ENCODE results near the gene LTB4R. TPM values are rescaled to one million over a fixed set of nuclear protein-coding genes. Genes with fewer than 3 reads are reported as not detected.

Gene LTB4R
- polyA plus RNA-seq, 3 donors: 5.0 to 7.2 (median 5.7) TPM

DNA sequence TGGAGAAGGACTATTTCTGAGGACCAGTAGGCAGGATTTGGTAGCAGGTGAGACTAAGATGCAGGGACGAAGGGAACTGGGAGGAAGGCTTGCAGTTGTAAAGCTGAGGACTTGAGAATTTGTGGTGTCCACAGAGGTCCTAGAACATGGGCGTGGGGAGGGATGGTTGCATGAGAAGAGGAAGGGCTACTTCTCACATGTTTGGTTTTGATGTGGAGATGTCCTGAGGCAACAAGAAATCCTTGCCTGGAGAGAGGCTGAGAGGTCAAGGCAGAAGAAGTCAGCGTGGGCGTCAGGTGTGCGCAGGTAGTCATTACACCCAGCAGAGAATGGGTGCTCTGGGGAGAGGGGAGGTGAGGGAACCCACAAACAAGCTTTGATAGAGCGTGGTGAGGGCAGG is 34.2 kb upstream of the LTB4R start:
- no peak for DNase-seq

DNA sequence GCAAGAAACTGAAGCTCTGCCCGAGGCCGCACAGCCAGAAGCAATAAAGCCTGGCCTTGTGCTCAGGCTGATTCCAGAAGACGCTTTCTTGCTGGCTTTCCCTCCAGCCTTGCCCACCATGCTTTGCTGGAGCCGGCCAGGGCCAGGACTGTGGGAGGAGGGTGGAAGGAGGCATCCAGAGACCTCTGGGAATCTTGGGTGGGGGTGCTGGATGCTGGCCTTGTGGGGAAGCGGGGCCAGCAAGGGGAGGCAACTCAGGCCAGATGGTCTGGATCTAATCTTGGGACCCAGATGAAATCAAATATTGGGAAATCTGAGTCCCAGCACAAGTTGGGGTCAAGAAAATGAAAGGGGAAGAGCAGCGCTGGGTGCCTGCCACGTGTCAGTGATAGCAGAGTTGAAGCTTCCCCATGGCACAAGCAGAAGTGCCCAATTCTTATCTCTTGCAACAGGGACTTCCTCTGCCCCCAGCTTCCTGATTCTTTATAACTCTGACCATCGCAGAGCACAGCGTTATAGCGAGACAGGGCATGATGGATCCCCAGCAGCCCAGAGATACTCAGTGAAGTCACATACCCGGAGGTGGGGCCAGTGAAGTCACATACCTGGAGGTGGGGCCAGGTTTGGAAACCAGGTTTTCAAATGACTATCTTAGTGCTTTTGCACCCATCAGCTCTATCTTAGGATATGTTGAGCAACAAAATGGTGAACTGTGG is 33.5 kb upstream of the LTB4R start:
- no peak for DNase-seq

DNA sequence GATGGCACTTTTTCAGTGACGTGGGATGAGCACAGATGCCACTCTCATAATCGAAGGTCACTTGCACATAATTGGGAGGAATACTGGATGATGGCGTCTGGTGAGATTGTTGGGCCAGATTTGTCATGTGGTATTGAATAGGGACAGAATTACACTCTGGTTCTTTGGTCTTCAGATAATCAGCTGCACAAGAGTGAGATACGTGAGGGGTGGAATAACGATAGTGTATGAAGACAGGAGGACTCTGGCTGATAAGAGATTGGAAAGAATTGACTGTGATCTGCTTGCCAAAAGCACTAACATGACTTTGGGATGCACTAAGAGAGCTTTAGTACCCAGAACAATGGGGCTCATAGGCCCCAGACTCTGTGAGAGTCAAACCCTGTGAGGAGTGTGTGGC is 32.9 kb upstream of the LTB4R start:
- no peak for DNase-seq

DNA sequence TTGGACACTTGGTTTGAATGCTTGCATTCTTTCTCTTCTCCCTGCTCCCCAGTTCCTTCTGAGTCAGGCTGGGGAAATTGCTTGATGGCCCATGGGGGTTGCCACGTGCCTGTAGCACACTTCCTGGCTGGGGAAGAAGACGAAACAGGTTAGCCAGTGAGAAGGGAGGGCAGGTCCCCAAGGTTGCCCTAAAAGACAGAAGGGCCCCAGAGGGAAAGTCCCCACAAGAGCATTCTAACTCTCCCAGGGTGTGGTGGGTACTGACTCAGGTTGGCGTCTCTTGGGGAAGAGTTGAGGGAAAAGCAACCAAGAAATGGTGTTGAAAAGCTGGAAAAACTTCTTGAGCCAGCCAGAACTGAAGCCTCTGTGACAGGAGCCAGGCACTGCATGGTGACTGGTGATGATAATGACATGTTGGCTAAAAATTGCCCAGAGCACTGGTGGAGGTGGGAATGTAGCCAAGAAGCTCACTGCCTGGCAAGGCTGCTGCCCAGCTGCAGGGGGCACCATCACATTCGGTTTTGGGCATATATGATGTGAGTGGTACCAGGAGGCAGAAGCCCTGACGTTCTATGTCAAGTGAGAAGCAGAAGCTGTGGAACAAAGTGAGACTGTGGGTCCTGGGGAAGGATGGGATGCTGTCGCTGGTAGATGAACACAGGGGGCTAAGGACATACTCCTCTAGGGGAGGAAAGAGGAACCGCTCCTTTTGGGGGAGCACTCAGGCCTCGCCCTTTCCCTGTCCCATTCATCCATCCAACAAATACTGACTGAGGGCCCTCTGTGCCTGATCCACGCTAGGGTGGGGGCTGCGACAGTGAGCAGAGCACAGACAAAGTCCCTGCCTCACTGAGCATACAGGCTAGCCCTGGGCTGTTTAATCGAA is 31.8 kb upstream of the LTB4R start:
- DNase-seq: no peak

DNA sequence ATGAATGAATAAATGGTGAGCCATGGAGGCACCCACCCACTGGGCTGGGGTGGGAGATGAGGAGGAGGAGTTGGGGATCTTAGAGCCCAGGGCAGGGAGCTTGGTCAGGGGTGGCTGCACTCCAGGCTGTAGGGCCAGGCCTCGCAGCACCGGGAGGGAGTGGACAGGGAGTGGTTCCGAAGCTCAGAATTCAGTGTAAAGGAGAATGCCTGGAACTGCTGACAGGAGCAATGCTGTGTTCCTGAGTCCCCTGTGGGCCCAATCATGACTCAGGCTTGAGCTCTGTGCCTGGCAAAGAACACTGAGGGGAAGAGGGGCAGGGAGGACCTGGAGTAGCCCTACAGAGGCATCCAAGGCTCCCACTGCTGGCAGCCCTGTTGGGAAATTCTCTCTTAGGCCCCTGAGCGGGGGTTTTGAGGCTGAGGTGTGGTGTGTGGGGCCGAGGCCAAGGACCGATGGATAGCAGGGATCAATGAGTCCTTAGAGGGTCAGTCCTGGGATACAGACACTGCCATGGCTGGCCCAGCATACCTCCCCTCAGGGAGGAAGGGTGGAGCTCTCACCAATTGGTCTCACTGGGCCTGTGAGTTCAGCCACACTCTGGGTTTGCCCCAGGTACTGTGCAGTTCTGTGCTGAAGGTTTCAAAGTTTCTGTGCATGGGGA is 30.4 kb upstream of the LTB4R start:
- DNase-seq: no peak

DNA sequence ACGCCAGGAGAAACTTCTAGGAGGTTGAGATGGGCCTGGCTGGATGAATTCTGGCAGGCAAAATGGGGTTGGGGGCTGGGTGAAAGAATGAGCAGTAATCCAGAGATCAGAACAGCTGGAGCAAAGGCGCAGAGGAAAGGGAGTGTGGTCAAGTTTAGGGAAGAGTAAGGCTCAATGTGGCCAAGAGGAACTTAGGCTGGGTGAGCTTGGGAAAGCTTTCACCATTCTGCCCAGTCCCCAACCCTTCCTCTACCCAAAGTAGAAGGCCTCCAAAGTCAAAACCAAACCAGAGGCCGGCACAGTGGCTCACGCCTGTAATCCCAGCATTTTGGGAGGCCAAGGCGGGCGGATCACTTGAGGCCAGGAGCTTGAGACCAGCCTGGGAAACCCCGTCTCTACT is 29.7 kb upstream of the LTB4R start:
- DNase-seq: no peak

DNA sequence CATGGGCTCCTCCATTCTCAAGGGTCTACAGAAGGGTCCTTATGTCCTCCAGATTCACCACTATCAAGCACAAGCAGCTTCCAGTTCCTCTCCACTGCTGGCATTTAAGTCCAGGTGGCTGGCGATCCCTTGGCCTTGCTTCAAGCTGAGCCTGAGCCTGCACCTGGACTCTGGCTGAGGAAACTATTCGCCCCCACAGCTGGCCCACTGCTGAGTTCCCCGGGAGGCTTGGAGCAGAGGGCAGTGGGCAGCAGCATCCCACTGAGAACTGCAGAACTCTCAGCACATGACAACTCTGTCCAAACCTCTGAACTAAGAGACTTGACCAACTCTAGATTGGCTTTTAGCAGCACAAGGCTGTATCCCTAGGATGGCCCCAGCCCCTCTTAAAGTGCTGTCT is 28.6 kb upstream of the LTB4R start:
- DNase-seq: no peak

DNA sequence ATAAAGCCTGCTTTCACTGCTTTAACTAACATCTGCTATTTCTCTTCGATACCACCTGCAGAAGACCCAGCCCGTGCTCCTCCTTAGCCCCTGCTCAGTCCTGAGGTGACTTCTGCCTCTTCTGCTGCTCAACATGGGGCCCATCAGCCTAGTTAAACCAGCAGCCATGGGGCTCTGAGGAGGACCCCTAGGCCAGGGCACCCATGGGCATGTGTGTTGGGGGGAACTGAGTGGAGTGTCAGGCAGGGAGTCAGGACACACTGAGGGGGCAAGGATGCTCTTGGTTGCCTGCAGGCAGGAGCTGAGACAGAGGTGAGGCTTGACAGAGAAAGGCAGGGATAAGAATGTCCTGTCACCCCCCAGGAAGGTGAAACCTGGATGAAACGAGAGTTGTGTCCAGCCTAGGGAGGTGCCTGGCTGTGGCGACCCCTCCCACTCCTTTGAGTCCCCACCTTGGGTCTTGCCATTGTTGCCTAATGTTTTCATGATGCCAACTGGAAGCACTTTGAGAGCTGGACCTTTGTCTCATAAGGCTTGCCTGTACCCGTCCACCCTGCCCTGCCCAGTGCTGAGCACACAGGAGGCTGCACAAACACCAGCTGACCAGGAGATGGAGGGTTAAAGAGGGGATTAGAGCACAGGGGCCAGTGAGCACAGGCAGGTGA is 27.4 kb upstream of the LTB4R start:
- DNase-seq: no peak

DNA sequence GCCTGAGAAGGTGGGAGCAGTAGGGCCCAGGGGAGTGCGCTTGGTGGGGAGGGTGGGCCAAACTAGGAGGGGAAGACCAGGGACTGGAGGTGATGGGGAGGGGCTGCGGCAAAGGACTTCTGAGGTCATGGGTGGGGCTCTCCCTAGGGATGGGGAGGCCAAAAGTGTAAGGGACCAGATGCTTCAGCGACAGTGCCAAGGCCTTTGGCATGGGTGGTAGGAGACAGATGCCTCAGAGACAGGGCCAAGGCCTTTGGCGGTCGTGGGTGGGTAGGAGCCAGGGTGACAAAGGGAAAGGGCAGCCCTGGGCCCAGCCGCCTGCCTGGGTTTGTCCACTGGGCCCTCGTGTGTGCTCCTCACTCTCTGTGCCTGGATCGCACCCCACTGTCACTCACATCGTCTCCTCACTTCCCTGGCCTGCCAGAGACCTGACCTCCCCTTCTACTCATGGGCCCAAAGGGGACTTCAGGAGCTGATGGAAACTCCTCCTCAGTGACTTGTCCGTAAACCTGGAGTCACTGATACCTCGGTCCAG is 26.7 kb upstream of the LTB4R start:
- DNase-seq: no peak

DNA sequence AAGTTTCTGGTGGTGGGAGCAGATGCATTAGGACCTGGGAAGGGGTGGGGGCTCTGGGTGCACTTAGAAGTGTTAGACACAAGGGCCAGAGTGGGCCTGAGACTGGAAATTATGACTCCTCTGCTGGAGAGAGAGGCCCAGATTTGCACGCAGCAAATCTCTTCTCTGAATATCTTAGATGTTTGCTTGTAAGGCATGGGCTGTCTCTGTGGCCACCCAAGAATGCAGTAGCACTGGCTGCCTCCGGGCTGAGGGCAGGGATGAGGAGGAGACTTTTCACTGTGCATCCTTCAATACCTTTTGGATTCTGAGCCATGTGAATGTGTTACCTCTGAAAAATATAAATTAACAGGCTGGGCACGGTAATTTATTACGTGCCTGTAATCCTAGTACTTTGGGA is 26.0 kb upstream of the LTB4R start:
- DNase-seq: no peak

DNA sequence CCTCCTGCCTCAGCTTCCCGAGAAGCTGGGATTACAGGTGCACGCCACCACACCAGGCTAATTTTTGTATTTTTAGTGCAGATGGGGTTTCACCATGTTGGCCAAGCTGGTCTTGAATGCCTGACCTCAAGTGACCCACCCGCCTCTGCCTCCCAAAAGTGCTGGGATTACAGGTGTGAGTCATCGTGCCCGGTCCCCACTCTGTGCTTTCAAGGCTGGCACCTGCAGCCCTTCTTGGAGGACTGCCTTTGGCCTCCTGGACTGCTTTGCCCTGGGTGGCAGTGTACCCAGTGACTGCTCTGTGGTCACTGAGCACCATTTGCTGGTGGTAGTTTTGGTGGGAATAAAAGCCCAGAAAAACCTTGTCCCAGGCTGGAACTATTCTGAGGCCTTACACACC is 24.3 kb upstream of the LTB4R start:
- no peak for DNase-seq

DNA sequence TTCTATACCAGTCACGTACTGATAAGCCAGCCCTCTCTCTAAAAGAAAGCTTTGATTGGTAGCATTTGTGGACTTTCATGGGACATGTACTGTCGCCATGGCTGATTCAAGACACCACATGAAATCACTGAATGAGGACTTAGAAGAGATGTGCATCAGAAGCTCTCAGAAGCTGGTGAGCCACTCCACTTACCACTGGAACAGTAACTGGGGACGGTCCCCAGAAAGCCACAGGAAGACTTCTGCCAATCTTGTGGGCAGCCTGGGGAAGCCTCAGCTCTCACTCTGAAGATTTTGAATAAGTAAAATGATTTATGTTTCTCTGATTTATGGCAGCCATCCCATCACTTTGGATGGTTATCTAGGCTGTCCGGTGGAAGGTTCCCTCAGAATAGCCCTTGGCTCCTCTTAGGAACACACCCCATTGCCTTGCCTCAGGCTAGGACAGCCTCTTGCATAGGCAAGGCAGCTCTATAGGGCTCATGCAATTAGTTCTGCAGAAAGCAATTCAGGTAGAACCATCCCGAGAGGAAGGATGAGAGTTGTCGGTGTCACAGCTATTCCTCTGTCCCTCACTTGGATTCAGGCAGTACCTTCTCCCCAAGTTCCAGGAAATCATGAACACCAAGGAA is 21.5 kb upstream of the LTB4R start:
- DNase-seq: no peak

DNA sequence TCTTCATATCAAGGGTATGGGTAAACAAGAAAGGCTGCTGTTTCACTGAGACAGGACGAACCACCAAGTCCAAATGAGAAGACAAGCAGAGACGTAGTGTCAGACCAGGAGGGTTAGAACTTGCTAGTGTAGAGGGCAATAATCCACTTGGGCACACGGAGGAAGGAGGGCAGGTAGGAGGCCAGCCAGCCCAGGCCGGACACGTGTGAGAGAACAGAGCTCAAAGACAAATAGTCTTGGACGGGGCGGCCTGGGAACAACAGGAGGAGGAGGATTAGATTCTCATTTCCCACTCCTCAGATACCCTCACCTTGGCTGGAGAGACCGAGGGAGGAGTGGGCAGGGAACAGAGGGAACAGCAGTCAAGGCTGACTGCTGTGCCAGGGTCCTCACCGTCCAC is 20.6 kb upstream of the LTB4R start:
- DNase-seq: no peak

DNA sequence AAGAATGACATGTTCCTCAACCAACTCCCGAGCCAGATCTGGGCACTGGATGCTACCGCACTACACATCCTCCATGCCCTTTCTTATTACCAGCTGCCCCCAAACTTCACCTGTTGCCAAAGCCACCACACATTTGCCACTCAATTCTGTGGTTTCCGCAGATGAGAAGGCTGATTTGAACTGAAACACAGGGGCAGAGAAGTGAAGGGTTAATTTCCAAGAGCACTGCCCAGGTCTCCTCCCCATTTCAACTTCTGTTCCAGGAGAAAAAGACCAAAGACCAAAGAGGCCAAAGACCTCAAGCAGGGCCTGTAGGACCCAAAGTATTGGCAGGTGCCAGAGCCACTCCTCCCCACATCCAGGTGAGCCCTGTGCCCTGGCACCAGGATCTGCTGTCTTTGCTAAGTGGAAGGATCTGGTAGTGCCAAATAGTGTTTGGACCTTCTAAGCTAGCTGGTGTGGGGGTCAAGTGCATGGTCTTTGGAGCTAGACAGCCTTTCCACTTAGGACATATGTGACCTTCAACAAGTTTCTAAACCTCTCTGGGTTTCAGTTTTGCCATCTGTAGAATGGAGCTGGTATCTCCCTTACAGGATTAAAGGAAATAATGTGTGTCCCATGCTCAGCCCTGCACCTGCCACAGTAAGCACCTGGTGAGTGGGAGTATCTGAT is 19.7 kb upstream of the LTB4R start:
- DNase-seq: no peak

DNA sequence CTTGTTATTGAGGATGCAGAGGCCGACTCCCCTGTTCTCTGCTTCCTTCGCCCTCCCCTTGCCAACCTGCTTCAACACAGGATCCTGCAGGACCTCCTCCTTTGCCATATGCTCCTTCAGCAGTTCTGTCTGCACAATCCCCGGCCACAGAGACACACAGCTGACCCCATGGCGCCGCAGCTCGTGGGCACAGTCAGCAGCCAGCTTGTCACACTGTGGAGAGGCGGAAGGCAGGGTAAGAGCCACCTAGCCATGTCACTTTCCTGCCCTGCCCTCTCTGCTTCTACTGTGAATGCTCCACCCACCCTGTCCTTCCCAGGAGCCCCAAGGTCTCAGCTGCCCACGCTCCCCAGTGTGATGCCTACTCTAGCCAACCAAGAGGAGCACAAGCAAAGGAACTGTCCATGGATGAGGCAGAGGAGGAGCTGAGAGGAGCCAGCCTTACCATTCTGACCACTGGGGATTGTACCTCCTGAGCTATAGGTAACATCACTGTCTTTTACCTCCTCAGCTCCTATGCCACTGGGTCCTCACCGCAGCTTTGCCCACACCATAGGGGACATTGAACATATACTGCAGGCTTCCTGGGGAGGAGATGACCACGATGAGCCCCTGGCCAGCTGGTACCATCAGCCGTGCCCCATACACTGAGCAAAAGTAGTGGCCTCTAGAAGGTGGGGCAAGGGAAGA is 19.0 kb upstream of the LTB4R start:
- DNase-seq: no peak

DNA sequence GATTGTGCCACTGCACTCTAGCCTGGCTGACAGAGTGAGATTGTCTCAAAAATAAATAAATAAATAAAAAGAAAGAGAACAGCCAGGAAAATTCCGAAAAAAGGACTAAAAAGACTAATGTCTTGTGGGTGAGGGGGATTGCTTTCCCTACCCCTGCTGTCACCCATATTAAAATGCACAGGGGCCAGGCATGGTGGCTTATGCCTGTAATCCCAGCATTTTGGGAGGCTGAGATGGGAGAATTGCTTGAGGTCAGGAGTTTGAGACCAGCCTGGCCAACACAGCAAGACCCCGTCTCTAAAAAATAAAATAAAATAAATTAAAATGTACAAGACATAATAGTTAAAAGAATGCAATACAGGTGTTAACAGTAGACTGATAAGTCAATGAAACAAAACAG is 17.8 kb upstream of the LTB4R start:
- DNase-seq: no peak

DNA sequence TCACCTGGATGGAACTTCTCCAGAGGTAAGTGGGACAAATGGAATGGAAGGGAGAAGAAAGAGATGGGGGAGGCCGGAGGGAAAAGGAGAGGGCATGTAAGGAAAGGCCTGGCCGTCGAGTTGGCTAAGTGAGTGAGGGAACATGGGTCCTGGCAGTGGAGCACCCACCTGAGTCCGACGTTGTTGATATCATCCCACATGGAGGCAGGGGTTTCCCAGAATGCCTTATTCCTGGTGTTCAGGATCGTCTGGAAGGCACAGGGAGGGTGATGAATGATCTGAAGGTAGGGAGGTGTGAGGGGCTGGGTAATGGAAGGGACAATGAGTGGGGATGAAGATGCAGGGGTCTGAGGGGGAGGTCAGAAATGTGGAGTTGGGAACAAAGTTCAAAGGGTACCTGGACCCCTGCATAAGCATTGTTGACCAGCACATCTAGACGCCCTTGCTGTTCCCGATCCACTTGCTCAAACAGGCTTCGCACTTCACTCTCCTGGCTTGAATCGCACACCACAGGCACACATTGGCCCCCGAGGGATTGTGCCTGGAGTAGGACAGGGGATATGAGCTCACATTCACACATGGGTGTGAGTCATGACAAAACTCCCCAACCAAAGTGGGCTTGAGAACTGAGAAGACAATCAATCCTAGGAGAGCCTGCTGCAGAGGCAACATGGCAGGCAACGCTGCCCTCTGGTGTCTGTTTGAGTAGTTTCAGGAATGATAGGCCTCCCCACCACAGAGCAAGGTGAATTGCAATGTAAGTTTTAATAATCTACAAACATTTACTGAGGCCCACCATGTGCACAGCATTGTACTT is 14.8 kb upstream of the LTB4R start:
- peak; percentile 66 for DNase-seq

DNA sequence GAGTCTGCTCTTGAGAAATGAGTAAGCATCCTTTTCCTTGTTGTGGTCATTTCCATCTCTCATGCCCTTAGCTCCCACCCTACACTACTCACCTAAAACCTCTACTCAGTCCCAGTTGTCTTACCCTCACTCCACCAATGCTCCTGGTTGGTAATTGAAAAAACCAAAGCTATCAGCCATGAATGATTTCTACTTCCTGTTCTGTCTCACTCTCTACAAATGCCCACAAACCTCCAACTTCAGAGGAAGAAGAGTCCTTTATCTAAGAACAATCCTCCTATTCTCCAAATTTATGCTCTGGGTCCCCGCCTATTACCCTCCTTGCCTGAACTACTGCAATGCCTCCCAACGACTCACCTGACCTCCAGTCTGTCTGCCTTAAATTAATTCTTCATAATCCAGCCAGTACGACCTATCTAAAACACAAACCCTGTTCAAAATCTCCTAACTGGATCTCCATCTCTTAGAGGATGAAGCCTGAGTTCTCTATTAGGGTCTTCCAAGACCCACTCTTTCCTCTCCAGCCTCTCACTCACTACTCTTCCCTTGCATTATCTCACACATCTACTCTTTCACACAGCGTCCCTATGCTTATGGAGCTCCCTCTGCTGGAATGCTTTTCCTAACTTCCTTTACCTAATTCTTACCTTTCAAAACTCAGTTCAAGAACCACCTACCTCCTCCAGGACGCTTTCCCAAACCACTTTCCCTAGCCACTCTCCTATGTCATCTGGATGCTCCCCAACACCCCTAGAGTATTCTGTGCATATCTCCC is 13.9 kb upstream of the LTB4R start:
- no peak for DNase-seq

DNA sequence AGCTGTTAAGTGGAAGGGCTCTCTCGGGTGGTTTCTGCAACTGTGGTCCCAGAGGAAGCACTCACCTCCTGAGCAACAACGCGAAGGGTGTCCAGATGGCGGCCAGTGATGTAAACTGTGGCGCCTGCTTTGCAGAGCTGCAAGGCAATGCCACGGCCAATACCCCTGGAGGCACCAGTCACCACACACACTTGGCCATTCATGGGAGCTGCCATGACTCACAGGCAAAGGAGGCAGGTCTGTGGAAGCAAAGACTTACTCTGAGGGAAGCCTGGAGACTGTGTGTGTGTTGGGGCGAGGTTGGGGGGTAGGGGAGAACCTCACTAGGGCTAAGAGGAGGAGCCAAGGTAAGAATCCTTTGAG is 12.4 kb upstream of the LTB4R start:
- no peak for DNase-seq
